HG02943 (cell line): ENCODE measurements around the gene DNASE1L3.

Experiments used
- ATAC-seq: cut with Tn5 transposase; IDR thresholded peaks from one replicate; pipeline ENCODE4 v1.9.1; 2021; ENCODE audit warnings: mild to moderate bottlenecking, low read depth, moderate library complexity; ENCODE audit not compliant: unreplicated experiment

DNASE1L3 gene

DNA sequence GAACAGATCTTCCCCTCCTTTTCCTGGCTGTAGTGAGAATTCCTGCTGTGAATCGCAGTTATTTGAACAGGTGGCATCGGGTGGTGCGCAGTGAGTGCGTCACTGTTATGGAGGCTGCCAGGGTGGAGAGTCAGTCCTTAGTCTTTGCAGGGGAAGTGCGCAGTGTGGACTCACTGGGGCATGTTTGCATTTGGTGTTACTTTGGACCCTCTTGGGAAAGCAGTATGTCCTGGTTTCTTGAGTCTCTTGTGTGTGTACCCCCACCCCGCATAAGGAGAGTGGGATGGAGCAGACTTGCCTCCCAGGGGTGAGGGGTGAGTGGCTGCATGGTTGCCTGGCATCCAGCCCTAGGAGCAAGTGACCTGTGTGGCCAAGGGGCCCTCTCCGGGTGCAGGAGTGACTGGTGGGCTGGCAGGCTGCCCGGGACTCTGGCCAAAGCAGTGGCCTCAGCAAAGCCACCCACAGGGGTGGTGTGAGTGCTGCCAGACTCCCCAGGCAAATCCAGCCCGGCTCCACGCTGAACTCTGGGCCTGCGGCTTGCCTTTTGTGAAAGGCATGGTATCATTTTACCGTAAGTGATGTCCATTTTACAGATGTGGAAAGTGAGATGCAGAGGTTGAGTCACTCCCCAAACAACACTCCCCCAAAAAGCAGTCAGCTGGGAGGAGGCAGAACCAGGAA is 46.4 kb downstream of the DNASE1L3 start:
- ATAC-seq = no peak

DNA sequence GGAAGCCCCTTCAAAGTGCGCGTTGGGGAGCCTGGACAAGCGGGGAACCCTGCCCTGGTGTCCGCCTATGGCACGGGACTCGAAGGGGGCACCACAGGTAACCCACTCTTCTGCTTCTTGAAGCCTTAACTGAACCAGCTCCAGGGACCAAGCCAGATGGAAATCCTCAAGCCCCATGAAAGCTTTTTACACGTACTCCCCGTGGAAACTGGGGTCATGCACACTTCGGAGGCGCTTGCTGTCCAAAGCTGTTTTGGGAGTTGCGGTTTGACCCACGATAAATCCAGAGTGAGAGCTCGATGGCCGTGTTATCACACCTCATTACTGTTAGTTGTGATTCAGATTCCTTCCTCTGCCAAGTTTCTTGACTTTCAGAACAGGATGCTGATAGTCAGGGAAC is 47.5 kb downstream of the DNASE1L3 start:
- ATAC-seq = no peak

DNA sequence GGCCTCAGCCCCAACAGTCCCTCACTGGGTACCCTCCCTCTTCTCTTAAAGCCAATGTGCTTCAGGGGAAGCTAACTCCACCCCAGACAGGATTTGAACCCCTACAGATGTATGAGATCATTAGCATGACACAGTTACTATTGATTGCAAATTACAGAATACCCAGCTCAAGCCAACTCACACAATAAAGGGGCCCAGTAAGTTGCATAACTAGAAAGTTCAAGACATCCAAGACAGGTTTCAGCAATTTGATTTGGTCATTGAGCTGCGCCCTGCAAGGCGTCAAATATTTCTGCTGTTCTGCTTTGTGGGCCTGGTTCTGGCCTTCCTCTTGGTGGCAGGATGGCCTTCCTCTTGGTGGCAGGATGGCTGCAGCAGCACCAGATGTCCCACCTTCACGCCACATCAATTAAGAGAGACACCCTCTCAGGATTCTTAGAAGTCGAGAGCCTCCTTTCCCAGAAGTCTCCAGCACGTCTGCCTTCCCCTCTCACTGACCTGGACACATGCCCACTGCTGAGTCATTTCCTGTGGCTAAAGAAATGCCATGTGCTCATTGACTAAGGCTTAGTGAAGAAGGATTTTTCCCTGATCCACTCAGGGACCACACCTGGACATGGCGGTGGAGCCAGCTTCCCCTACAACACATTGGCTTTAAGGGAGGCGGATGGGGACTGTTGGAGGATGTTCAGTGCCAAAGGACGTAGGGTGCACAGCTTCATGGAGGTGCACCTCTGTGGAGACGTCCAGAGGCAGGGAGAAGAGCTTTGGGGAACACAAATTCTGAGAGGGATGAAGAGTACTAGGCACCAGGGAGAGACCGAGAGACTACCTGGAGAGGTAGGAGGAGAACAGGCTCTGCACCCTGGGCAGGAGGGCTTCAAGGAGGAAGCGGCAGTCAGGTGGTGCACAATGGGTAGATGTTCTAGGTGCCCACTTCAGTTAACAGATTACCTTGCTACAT is 49.1 kb downstream of the DNASE1L3 start:
- ATAC-seq = no peak

DNA sequence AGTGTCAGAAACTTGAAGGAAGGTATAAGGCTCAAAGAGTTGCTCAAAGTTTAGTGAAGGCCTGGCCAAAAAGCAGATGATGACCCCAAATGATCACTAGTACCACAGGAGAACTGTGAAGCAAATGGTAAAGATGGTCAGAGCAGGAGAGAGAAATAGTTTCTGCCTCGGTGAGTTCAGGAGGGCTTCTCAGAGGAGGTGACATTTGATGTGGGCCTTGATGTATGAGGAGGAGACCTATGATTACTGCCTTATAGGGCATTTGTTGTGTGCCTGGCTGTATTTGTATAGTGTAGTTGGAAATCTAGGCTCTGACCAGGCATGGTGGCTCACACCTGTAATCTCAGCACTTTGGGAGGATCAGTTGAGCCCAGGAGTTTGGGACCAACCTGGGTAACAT is 50.4 kb downstream of the DNASE1L3 start:
- no peak for ATAC-seq

DNA sequence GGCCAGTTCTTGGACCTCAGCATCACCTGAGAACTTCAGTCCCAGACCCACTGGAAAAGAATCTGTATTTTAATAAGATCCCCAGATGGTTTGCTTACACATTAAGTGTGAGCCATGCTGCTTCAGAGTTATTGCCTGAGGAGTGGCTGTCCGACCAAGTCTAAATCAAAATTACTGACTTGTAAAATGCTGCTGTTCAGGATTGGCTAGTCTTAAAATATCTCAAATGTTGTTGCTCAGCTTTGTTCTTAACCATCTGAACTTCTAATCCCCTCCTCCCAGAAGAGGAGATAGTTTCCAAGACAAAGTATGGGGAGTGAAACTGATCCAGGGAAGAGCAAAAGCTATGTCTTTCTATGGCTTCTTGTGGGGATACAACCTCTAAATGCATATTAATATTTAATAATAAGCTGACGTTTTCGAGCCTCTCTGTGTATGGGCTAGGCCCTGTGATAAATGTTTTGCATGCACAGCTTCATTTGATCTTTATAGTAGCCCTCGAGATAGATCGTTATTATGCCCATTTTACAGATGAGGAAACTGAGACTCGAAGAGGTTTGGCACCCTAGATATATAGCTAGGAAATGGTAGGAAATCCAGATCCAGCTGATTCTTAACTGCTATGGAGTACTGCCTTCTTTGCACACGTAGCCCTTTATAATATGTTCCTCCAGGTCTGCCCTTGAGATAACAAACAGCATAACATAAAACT is 52.2 kb downstream of the DNASE1L3 start:
- no peak for ATAC-seq

DNA sequence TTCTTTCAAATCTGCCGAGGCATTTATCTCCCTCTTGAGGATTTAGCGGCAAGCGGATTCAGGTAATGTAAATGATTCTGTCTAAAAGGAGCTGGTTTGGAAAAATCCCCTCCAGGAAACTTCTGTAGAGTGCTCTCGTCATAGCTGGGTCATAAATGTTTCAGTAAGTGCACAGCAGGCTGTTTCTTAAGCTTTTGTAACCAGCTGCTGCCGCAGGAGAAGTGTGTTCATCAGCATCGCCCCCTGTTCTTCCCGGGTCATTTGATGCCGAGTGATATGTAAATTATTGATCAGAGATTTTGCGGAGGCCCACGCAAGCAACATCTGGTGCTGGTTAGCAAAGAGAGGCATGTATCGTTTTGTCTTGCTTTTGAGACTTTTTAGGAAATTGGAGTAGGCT is 53.1 kb downstream of the DNASE1L3 start:
- no peak for ATAC-seq

DNA sequence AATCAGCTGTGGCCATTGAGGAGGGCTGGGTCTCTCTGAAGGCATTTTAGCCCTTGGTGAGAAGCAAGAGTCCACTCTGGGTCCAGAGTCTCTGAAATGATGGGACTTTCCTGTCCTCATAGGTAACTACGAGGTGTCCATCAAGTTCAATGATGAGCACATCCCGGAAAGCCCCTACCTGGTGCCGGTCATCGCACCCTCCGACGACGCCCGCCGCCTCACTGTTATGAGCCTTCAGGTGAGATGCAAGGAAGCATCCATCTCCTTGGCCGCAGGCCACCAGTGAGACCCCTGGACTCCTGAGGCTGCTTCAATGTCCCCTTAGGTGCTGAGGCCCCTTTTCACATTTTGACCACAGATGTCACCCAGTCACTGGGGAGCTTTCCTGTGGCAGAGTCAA is 54.9 kb downstream of the DNASE1L3 start:
- no peak for ATAC-seq

DNA sequence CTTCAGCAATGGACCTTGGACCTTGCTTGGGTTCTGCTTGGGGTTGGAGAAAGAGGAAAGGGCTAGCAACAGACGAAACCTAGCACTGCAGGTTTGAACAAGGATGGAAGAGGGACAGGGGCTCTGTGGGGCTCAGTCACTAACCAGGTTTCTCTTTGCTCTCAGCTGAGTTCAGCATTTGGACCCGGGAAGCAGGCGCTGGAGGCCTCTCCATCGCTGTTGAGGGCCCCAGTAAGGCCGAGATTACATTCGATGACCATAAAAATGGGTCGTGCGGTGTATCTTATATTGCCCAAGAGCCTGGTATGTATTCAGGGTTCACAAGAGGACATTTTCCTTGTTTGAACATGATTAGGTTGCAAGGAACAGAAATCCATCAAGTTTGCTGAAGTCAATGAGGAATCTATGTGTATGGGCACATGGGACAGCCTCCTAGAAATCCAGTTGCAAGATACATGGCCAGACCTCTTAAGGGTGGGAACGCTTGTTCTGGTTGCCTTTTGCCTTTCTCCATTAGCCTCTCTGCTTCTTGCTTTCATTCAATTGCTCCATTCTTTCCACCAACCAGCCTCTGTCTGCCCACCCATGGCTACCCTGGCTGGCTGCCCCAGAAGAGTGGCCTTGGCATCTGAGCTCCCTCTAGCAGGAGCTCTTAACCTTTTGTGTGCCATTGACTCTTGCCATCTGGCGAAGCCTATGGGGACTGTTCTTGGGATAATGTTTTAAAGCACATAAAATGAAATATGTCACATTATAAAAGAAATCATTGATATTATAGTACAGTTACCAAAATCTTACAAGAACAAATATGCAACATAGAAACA is 55.9 kb downstream of the DNASE1L3 start:
- ATAC-seq = no peak

DNA sequence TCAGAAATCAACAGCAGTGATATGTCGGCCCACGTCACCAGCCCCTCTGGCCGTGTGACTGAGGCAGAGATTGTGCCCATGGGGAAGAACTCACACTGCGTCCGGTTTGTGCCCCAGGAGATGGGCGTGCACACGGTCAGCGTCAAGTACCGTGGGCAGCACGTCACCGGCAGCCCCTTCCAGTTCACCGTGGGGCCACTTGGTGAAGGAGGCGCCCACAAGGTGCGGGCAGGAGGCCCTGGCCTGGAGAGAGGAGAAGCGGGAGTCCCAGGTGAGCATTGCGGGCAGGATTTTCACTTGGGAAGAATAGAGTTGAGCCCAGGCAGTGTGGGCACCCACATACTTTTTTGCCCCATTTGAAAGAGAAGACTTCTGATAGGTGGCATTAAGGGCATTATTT is 57.4 kb downstream of the DNASE1L3 start:
- ATAC-seq = no peak

DNA sequence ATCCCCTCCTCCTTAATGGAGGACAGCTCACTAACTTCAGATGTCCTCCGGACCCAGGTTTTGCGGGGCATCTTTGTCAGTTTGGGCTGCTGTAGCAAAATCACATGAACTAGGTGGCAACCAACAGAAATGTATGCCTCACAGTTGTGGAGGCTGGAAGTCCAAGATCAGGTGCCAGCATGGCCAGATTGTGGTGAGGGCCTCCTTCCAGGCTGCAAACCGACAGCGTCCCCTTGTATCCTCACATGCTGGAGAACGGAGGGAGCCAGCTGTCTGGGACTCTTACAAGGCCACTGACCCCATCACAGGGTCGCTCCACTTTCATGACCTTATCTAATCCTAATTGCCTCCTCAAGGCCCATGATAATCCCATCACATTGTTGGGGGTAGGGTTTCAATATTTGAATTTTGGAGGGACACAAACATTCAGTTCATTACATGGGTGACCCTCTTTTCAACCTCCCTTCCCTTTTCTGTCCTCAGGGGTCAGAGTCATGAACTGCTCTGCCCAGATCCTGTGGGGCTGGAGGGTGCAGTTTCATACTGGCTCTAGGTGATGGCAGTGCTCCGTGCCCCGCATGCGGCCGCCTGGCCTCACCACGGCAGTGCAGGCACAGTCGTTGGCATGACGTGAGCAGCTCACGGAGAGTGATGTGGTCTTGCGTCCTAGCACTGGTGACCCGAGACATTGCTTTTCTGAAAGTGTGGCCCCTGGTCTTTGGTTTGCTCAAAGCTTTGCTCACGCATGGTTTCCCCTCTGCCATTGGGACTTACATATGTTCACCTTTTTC is 58.4 kb downstream of the DNASE1L3 start:
- no peak for ATAC-seq

DNA sequence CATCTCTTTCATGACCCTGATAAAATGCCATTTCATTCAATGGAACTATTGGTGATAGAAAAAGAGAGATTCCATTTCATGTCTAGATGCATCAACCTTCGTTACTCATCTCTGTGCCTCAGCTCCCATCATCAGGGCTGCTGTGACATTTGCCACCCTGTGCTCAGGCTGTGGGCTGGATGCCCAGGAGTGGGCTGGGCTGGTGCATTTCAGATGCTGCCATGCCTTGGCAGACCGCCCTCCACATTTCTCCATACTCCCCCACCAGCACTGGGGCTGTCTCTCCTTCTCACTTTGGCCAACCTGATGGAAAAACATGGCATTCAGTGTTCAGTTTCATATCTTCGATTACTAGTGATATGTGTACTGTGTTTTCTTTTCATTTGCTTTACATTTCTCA is 59.1 kb downstream of the DNASE1L3 start:
- ATAC-seq = no peak

DNA sequence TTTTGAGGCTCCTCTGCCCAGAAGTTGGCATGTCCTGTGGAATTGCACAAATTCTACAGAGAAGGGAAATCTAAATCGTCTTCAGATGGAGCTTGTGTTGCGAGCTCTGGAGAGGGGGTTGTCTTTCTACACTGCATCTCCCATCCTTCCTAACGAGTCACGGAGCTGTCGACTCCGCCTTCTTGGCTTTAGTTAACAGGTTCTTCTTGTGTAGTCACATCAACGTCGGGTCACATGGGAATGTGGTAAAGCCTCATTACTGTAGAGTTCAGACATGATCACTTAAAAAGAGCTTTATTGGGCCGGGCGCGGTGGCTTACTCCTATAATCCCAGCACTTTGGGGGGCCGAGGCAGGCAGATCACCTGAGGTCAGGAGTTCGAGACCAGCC is 60.0 kb downstream of the DNASE1L3 start:
- no peak for ATAC-seq

DNA sequence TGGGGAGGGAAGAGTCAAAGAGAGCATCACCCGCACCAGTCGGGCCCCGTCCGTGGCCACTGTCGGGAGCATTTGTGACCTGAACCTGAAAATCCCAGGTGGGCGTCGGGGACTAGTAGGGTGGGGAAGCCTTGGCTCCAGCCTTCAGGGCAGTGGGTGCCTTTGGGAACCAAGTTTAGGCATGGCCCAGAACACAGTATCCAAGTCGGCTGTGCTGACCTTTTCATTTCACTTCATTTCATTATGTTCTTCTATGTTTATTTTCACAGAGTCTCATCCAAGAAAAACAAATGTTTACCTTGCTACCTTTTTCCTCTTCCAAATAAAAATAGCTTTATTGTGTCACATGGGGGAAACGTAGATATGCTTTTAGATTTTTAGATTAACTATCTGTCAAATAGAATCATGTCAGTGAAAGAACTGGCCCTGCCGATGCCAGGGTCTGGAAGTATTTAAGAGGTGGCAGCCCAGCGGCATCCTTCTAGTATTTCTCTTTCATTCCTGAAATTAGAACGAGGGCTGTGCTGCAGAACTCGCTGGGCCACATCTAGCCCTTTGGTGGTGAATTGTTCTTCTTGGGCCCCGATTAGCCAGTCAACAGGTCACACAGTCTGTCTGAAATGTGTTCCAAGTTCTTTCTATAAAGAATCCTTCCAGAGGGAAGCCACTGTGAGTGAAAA is 60.5 kb downstream of the DNASE1L3 start:
- no peak for ATAC-seq

DNA sequence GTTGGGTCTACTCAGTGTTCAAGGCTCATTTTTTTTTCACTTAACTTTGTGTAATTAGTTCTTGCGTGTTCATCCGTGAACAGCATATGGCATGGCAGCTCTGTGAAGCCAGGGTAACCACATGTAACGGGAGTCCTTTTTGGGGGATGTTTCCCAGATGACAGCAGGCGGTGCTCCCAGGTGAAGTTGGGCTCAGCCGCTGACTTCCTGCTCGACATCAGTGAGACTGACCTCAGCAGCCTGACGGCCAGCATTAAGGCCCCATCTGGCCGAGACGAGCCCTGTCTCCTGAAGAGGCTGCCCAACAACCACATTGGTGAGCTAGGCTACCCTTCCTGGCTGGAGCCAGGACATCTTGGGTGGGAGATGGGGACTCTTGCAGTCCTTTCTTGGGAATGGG is 62.7 kb downstream of the DNASE1L3 start:
- no peak for ATAC-seq

DNA sequence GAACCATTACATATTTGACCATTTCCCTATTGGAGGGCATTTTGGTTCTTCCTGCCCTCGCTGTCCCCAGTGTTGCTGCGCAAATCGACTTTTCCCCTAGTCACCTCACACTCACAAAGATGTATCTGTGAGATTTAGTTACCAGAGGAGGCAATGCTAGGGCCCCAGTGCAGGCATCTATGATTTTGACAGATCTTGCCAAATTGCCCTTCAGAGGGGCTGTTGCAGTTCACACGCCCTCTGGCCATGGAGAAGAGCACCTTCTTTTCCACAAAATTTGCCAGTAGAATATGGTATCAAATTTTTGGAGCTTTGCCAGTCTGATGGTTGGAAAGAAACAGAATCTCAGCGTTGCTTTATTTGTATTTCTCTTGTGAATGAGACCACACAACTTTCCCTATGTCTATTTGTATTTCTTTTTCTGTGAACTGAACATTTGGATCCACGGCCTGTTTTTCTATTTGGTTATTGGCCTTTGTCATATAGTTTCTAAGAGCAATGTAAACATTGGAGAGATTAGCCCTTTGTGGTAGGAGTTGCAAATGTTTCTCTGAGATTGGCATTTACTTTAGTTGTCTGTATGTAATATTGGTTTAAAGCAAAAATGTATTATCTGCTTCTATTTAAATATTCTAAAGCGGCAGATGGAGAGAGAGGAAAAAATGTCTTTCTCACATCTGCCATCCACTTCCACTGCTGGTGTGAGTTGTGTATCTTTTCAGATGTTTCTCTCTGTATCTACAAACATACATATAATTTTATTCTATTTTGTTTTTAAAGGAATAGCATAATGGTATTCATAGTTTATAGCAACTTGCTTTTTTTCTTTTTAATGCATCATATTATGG is 66.1 kb downstream of the DNASE1L3 start:
- ATAC-seq = no peak

DNA sequence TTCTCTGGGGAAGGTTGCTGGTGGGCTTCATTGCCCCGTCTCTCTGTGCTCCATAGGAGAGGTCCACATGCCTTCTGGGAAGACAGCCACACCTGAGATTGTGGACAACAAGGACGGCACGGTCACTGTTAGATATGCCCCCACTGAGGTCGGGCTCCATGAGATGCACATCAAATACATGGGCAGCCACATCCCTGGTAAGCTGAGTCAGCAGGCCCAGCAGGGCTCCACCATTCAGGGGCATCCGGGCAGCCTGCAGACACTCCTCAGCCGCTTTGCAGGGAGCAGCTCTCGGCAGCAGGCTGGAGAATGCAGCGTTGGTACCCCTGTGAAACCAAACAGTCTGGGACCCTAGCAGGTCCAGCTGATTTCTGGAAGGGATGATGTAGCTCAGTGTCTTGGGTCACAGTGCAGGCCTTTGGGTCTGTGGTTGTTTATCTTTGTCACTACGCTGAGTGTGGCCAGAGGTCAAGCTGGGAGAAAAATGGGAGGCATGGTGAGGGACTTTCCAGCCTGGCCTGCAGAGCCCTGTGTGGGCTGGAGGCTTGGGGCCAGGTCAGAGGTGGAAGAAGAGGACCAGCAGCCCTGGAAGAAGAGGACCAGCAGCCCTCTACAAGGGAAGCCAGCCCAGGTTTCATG is 67.2 kb downstream of the DNASE1L3 start:
- no peak for ATAC-seq
